HCT116 (cell line): ENCODE results near the gene PCDH9.

Experiments
- EZH2 ChIP-seq: fragments of 200-600 bp; sonication (generic); IDR thresholded peaks from 2 replicates; pipeline ENCODE4 v1.6.1; 2017; ENCODE audit warnings: antibody characterized with exemption, mixed run types
- EZH2phosphoT487 ChIP-seq: fragments of 200-600 bp; IDR thresholded peaks from 2 replicates; pipeline ENCODE4 v1.6.1; 2018; ENCODE audit warnings: antibody characterized with exemption, borderline replicate concordance
- POLR2AphosphoS5 ChIP-seq: IDR thresholded peaks from 2 replicates; pipeline ENCODE4 v1.6.1; 2011; ENCODE audit warnings: mild to moderate bottlenecking, low read depth, low read length, moderate library complexity
- YY1 ChIP-seq: IDR thresholded peaks from 2 replicates; pipeline ENCODE4 v1.6.1; 2011; ENCODE audit warnings: low read length, low read depth, moderate library complexity, mild to moderate bottlenecking; ENCODE audit not compliant: insufficient replicate concordance; ENCODE audit errors: extremely low read depth
- TF ChIP-seq, protein P1 (sequence below), 3 experiments: fragments of 200-600 bp in 1 of 3; sonication (generic) in 1 of 3; IDR thresholded peaks in 2 of 3; conservative IDR thresholded peaks in 1 of 3; 2 replicates each; pipeline ENCODE4 v1.5.1; 2012 to 2017; ENCODE audit warnings: low read depth in 2 of 3, low read length in 2 of 3, antibody characterized with exemption in 1 of 3, borderline replicate concordance in 1 of 3, control low read depth in 1 of 3, mild to moderate bottlenecking in 1 of 3, mixed read lengths in 1 of 3, mixed run types in 1 of 3, moderate library complexity in 1 of 3; ENCODE audit not compliant: insufficient read depth in 1 of 3

DNA sequence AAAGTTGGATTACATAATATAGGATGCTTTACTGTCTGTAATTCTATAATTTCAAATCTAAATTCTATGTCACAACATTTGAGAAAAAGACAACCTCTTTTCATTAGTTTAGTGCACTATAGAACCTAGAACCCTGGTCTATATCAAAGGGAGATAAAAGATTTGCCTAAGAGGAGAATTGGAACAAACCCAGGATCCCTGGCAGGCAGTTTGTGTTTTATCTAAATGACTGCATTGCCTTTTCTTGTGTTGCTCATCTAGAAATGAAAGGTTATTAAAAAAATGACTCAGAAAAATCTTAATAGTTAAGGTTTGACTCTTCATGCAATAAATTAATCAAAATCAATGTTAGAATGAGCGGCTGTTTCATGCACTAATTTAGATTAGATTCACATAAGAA lies 96.7 kb downstream of the PCDH9 start:
- TF ChIP-seq, protein P1, sequence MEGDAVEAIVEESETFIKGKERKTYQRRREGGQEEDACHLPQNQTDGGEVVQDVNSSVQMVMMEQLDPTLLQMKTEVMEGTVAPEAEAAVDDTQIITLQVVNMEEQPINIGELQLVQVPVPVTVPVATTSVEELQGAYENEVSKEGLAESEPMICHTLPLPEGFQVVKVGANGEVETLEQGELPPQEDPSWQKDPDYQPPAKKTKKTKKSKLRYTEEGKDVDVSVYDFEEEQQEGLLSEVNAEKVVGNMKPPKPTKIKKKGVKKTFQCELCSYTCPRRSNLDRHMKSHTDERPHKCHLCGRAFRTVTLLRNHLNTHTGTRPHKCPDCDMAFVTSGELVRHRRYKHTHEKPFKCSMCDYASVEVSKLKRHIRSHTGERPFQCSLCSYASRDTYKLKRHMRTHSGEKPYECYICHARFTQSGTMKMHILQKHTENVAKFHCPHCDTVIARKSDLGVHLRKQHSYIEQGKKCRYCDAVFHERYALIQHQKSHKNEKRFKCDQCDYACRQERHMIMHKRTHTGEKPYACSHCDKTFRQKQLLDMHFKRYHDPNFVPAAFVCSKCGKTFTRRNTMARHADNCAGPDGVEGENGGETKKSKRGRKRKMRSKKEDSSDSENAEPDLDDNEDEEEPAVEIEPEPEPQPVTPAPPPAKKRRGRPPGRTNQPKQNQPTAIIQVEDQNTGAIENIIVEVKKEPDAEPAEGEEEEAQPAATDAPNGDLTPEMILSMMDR (IDR thresholded peaks at IDR 0.05 in 2 of 3, conservative IDR thresholded peaks at IDR 0.05 in 1 of 3; ENCODE audit: borderline replicate concordance in 1 of 3, insufficient read depth in 1 of 3, low read depth in 2 of 3, low read length in 2 of 3), result no peak
- TF ChIP-seq YY1 (no peak), EZH2phosphoT487 (no peak), POLR2AphosphoS5 (no peak), EZH2 (no peak)
